Natural killer cell (primary cell): ENCODE data around the gene OR52J3. TPM values are rescaled to one million over a fixed set of nuclear protein-coding genes. Genes with fewer than 3 reads are reported as not detected.
"Not testable (repeated sequence)": the region's sequence is repeated elsewhere in the genome, so short reads cannot be mapped to it uniquely, and the experiment has no call there.

Experiments
- ATAC-seq, 3 donors: fragments of 150-1000 bp in 2 of 3; fragments of 200-7000 bp in 1 of 3; cut with Tn5 transposase; 1 replicate in 1 of 3; 2 replicates in 2 of 3; pipeline ENCODE4 v1.10.0; 2021; ENCODE audit warnings: mild to moderate bottlenecking in 2 of 3, moderate library complexity in 2 of 3
- DNase-seq, 2 donors: peaks; one replicate each; pipeline versions ENCODE4 v3.0.0 to v3.0.0-alpha.2; 2013 to 2021; ENCODE audit warnings: mixed read lengths in 1 of 2
- H3K27ac ChIP-seq: one replicate; pipeline ENCODE4 v1.5.1; 2013; ENCODE audit warnings: mild to moderate bottlenecking, low read length
- H3K27me3 ChIP-seq: one replicate; pipeline ENCODE4 v1.6.1; 2013; ENCODE audit warnings: low read length; ENCODE audit not compliant: control insufficient read depth, insufficient read depth
- H3K36me3 ChIP-seq: one replicate; pipeline ENCODE4 v1.6.1; 2013; ENCODE audit warnings: low read length; ENCODE audit not compliant: control insufficient read depth, insufficient read depth
- H3K4me1 ChIP-seq: one replicate; pipeline ENCODE4 v1.6.1; 2013; ENCODE audit warnings: low read length; ENCODE audit not compliant: control insufficient read depth, insufficient read depth
- H3K4me3 ChIP-seq: one replicate; pipeline ENCODE4 v1.5.1; 2013; ENCODE audit warnings: low read length
- H3K9me3 ChIP-seq: one replicate; pipeline ENCODE4 v1.6.1; 2013; ENCODE audit warnings: low read length; ENCODE audit not compliant: control insufficient read depth, insufficient read depth
- H3K27ac Mint-ChIP-seq, 2 donors: one replicate each; pipeline ENCODE4 v1.8.0; 2022; ENCODE audit warnings: mild to moderate bottlenecking in 2 of 2, mixed read lengths in 2 of 2, moderate library complexity in 1 of 2
- H3K27me3 Mint-ChIP-seq, 2 donors: one replicate each; pipeline ENCODE4 v1.8.0; 2022; ENCODE audit warnings: low read depth in 2 of 2, mixed read lengths in 2 of 2
- H3K36me3 Mint-ChIP-seq: one replicate; pipeline ENCODE4 v1.8.0; 2022; ENCODE audit warnings: mixed read lengths
- H3K4me1 Mint-ChIP-seq, 2 donors: one replicate each; pipeline ENCODE4 v1.8.0; 2022; ENCODE audit warnings: mixed read lengths in 2 of 2
- H3K4me3 Mint-ChIP-seq: one replicate; pipeline ENCODE4 v1.8.0; 2022; ENCODE audit warnings: mild to moderate bottlenecking, moderate library complexity, mixed read lengths
- H3K9me3 Mint-ChIP-seq, 2 donors: one replicate each; pipeline ENCODE4 v1.8.0; 2022; ENCODE audit warnings: mixed read lengths in 2 of 2
- WGBS: methylation state at CpG from one replicate; pipeline ENCODE4 v1.1.7; 2013; ENCODE audit warnings: missing lambda C conversion rate; ENCODE audit not compliant: insufficient coverage; 5-methylcytosine and 5-hydroxymethylcytosine counted together
- intact Hi-C: fragments of 100-400 bp; cut with micrococcal nuclease; formaldehyde crosslinking; loops from one replicate; pipeline ENCODE4 v1.14.2; 2022
- total RNA-seq, 4 donors: library from RNA; stranded (reverse); fragments of 120-200 nt in 1 of 4; gene quantifications; one replicate each; pipeline versions ENCODE4 v1.2.3 to v1.2.4, GENCODE V29; 2013 to 2022
- TF ChIP-seq, protein P1 (sequence below): fragments of 200-600 bp; IDR thresholded peaks from one replicate; pipeline ENCODE4 v1.8.0; 2022; ENCODE audit warnings: antibody characterized with exemption

Gene OR52J3
- total RNA-seq, 3 donors from 2014 or later (not counting 1 experiment from before 2014, with no cell fraction given): not detected

DNA sequence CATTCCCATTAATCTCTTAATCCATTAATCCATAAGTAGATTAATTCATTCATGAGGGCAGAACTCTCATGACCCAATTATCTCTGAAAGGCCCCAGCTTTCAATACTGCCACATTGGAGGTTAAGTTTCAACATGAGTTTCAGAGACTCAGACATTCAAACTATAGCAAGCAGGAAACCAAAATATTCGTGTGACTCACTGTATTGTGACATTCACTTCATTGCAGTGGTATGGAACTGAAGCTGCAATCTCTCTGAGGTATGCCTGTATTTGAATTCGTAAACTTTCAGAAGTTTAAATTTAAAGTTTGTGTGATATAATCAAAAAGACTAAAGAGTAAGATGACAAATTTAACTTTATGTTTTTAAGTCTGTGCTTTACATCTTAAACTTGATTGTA lies 2.9 kb upstream of the OR52J3 start:
- no peak for DNase-seq
- H3K4me1 Mint-ChIP-seq: no peaks in the 10 kb centered on the region
- no peak overlapping the region for H3K27ac Mint-ChIP-seq
- peaks cover 0 to 3% of the 10 kb centered on the region in 2 donors for H3K9me3 Mint-ChIP-seq
- Histone ChIP-seq H3K9me3 (no peaks in the 10 kb centered on the region), H3K27ac (no peak overlapping the region), H3K4me3 (no peak overlapping the region), H3K27me3 (no peaks in the 10 kb centered on the region), H3K4me1 (no peaks in the 10 kb centered on the region), H3K36me3 (no peaks in the 10 kb centered on the region)
- H3K4me3 Mint-ChIP-seq: no peak overlapping the region
- TF ChIP-seq, protein P1, sequence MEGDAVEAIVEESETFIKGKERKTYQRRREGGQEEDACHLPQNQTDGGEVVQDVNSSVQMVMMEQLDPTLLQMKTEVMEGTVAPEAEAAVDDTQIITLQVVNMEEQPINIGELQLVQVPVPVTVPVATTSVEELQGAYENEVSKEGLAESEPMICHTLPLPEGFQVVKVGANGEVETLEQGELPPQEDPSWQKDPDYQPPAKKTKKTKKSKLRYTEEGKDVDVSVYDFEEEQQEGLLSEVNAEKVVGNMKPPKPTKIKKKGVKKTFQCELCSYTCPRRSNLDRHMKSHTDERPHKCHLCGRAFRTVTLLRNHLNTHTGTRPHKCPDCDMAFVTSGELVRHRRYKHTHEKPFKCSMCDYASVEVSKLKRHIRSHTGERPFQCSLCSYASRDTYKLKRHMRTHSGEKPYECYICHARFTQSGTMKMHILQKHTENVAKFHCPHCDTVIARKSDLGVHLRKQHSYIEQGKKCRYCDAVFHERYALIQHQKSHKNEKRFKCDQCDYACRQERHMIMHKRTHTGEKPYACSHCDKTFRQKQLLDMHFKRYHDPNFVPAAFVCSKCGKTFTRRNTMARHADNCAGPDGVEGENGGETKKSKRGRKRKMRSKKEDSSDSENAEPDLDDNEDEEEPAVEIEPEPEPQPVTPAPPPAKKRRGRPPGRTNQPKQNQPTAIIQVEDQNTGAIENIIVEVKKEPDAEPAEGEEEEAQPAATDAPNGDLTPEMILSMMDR: no peak
- 79% methylated on average over 2 of the region's 2 CpGs for WGBS
- H3K36me3 Mint-ChIP-seq: no peaks in the 10 kb centered on the region
- H3K27me3 Mint-ChIP-seq: no peaks in the 10 kb centered on the region
- intact Hi-C loops: no loop called here
- ATAC-seq: no peak

DNA sequence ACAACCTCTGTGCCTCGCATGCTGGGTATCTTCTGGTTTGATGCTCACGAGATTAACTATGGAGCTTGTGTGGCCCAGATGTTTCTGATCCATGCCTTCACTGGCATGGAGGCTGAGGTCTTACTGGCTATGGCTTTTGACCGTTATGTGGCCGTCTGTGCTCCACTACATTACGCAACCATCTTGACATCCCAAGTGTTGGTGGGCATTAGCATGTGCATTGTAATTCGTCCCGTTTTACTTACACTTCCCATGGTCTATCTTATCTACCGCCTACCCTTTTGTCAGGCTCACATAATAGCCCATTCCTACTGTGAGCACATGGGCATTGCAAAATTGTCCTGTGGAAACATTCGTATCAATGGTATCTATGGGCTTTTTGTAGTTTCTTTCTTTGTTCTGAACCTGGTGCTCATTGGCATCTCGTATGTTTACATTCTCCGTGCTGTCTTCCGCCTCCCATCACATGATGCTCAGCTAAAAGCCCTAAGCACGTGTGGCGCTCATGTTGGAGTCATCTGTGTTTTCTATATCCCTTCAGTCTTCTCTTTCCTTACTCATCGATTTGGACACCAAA lies 516 bp downstream of the OR52J3 start:
- Mint-ChIP-seq H3K27me3 (peaks cover 0 to 2% of the 10 kb centered on the region in 2 donors), H3K9me3 (peaks cover 2 to 3% of the 10 kb centered on the region in 2 donors), H3K27ac (no peak overlapping the region), H3K36me3 (no peaks in the 10 kb centered on the region), H3K4me1 (no peaks in the 10 kb centered on the region), H3K4me3 (no peak overlapping the region)
- Histone ChIP-seq H3K27ac (no peak overlapping the region), H3K9me3 (no peaks in the 10 kb centered on the region), H3K36me3 (no peaks in the 10 kb centered on the region), H3K27me3 (no peaks in the 10 kb centered on the region), H3K4me3 (no peak overlapping the region), H3K4me1 (no peaks in the 10 kb centered on the region)
- DNase-seq (no peak), ATAC-seq (no peak)
- intact Hi-C loops: no loop called here
- TF ChIP-seq, protein P1: no peak
- WGBS: 86% methylated on average over 15 of the region's 15 CpGs

DNA sequence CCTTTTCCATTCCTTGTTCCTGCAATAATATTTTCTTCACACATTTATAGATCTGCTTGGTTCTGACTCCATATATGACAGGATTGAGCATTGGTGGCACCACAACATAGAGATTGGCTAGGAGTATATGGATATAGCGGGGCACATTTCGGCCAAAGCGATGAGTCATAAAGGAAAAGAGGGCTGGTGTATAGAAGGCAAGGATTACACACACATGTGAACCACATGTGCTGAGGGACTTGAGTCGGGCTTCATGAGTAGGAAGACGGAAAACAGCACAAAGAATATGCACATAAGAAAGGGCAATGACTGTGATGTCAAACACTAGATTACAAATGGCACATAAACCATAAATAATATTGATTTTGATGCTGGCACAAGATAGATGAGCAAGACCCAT lies 12.4 kb downstream of the OR52J3 start:
- H3K27ac ChIP-seq, ATAC-seq, H3K9me3 ChIP-seq, H3K4me3 ChIP-seq, H3K27me3 Mint-ChIP-seq, H3K36me3 Mint-ChIP-seq, H3K27ac Mint-ChIP-seq, H3K4me1 Mint-ChIP-seq, H3K4me1 ChIP-seq, intact Hi-C loops, H3K27me3 ChIP-seq, H3K4me3 Mint-ChIP-seq, H3K36me3 ChIP-seq, DNase-seq, H3K9me3 Mint-ChIP-seq: not testable (repeated sequence)
- WGBS: 88% methylated on average over 2 of the region's 5 CpGs

DNA sequence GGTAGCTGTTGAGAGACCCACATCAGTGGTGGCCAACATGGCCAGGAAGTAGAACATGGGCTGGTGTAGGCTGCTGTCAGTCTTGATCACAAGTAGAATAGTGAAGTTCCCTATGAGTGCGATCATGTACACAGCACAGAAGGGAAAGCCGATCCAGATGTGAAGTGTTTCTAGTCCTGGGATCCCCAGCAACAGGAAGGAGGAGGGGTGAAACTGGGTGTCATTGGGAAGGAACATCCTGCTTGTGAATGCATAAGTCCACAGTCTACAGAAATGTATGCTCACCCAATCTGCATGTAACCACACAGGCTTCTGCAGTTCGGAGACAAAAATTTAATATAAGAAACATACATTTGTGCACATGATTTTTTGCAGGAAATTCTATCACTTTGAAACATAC lies 13.1 kb downstream of the OR52J3 start, which contains the start of gene OR52E2:
Gene OR52E2 (minus strand): TSS at position 237 of the 400 bp plus-strand sequence. CDS start 0 bp downstream, at position 237.
- 86% methylated on average over 3 of the region's 3 CpGs for whole genome bisulfite sequencing
- Histone ChIP-seq H3K27me3 (no peaks in the 10 kb centered on the region), H3K9me3 (no peaks in the 10 kb centered on the region), H3K27ac (no peak within 1 kb of the TSS), H3K36me3 (no peaks in the 10 kb centered on the region), H3K4me1 (no peaks in the 10 kb centered on the region), H3K4me3 (no peak within 1 kb of the TSS)
- H3K36me3 Mint-ChIP-seq: no peaks in the 10 kb centered on the region
- H3K27me3 Mint-ChIP-seq: no peaks in the 10 kb centered on the region
- DNase-seq (no peak), ATAC-seq (no peak)
- H3K4me3 Mint-ChIP-seq: no peak within 1 kb of the TSS
- no peaks in the 10 kb centered on the region for H3K4me1 Mint-ChIP-seq
- H3K9me3 Mint-ChIP-seq: peaks cover 2 to 4% of the 10 kb centered on the region in 2 donors
- intact Hi-C loops: no loop called here
- no peak within 1 kb of the TSS for H3K27ac Mint-ChIP-seq
- TF ChIP-seq, protein P1: no peak
